ENCODE measurements around the gene STAG1. TPM values are rescaled to one million over a fixed set of nuclear protein-coding genes. Genes with fewer than 3 reads are reported as not detected.

Gene STAG1
- total RNA-seq, 1 donor from 2014 or later, result 24.1 TPM

DNA sequence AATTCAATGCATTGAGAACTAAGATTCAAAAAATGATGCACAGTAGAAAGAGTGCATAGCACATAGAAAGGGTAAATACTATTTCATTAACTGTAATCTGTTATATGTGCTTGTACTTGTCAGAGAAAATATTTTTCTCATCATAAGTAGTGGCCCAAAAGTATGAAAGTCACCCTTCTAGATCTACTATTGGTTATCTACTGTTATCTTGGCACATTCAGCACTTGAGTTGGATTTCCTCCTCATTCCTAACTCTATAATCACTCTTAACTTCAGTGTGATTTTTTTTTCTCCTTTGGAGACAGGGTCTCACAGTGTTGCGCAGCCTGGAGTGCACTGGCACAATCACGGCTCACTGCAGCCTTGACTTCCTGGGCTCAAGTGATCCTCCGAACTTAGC is 307.6 kb downstream of the STAG1 start:
- H3K27ac Mint-ChIP-seq (ENCODE audit: unreplicated experiment), result no peak overlapping the region
- H3K4me3 Mint-ChIP-seq (ENCODE audit: unreplicated experiment), result no peak overlapping the region
- no peaks in the 10 kb centered on the region for H3K27me3 Mint-ChIP-seq (ENCODE audit: low read depth, unreplicated experiment)
- Histone ChIP-seq H2AFZ (ENCODE audit: low read depth, low read length) (no peak overlapping the region), H4K20me1 (ENCODE audit: insufficient read depth, low read length) (no peaks in the 10 kb centered on the region), H3K79me2 (ENCODE audit: insufficient read depth, low read length) (no peaks in the 10 kb centered on the region), H3K4me1 (ENCODE audit: insufficient read depth, low read length) (no peaks in the 10 kb centered on the region), H3K27me3 (ENCODE audit: insufficient read depth, low read length) (no peaks in the 10 kb centered on the region), H3K4me2 (ENCODE audit: low read length) (no peak overlapping the region), H3K9ac (ENCODE audit: low read length) (no peak overlapping the region), H3K9me3 (ENCODE audit: insufficient read depth, low read depth, low read length) (no peaks in the 10 kb centered on the region), H3K4me3 (ENCODE audit: insufficient read depth, low read depth, low read length) (no peak overlapping the region), H3K27ac (ENCODE audit: low read depth, low read length) (no peak overlapping the region), H3K36me3 (ENCODE audit: insufficient read depth, low read length) (peaks cover 2% of the 10 kb centered on the region)
- FAIRE-seq (no peak), DNase-seq (ENCODE audit: low read depth) (peak; percentile 39)
- peaks cover 5% of the 10 kb centered on the region for H3K36me3 Mint-ChIP-seq (ENCODE audit: low read depth, unreplicated experiment)
- H3K4me1 Mint-ChIP-seq (ENCODE audit: low read depth, unreplicated experiment), result no peaks in the 10 kb centered on the region
- no peaks in the 10 kb centered on the region for H3K9me3 Mint-ChIP-seq (ENCODE audit: unreplicated experiment)
- TF ChIP-seq, protein P1, sequence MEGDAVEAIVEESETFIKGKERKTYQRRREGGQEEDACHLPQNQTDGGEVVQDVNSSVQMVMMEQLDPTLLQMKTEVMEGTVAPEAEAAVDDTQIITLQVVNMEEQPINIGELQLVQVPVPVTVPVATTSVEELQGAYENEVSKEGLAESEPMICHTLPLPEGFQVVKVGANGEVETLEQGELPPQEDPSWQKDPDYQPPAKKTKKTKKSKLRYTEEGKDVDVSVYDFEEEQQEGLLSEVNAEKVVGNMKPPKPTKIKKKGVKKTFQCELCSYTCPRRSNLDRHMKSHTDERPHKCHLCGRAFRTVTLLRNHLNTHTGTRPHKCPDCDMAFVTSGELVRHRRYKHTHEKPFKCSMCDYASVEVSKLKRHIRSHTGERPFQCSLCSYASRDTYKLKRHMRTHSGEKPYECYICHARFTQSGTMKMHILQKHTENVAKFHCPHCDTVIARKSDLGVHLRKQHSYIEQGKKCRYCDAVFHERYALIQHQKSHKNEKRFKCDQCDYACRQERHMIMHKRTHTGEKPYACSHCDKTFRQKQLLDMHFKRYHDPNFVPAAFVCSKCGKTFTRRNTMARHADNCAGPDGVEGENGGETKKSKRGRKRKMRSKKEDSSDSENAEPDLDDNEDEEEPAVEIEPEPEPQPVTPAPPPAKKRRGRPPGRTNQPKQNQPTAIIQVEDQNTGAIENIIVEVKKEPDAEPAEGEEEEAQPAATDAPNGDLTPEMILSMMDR (IDR thresholded peaks at IDR 0.05; ENCODE audit: insufficient read depth, low read depth, low read length), result no peak
- no peak for TF ChIP-seq EZH2 (IDR thresholded peaks at IDR 0.05; ENCODE audit: insufficient read depth, low read length)

- Histone ChIP-seq H3K4me2 (ENCODE audit: low read length) (no peak overlapping the region), H3K9ac (ENCODE audit: low read length) (no peak overlapping the region), H3K36me3 (ENCODE audit: insufficient read depth, low read length) (no peaks in the 10 kb centered on the region), H3K27ac (ENCODE audit: low read depth, low read length) (no peak overlapping the region), H4K20me1 (ENCODE audit: insufficient read depth, low read length) (no peaks in the 10 kb centered on the region), H3K79me2 (ENCODE audit: insufficient read depth, low read length) (no peaks in the 10 kb centered on the region), H3K4me3 (ENCODE audit: insufficient read depth, low read depth, low read length) (no peak overlapping the region), H3K9me3 (ENCODE audit: insufficient read depth, low read depth, low read length) (no peaks in the 10 kb centered on the region), H3K4me1 (ENCODE audit: insufficient read depth, low read length) (no peaks in the 10 kb centered on the region), H3K27me3 (ENCODE audit: insufficient read depth, low read length) (no peaks in the 10 kb centered on the region), H2AFZ (ENCODE audit: low read depth, low read length) (no peak overlapping the region)
- Mint-ChIP-seq H3K36me3 (ENCODE audit: low read depth, unreplicated experiment) (peaks cover 5% of the 10 kb centered on the region), H3K4me3 (ENCODE audit: unreplicated experiment) (no peak overlapping the region), H3K27me3 (ENCODE audit: low read depth, unreplicated experiment) (no peaks in the 10 kb centered on the region), H3K27ac (ENCODE audit: unreplicated experiment) (no peak overlapping the region), H3K9me3 (ENCODE audit: unreplicated experiment) (no peaks in the 10 kb centered on the region), H3K4me1 (ENCODE audit: low read depth, unreplicated experiment) (no peaks in the 10 kb centered on the region)
- TF ChIP-seq, protein P1 (IDR thresholded peaks at IDR 0.05; ENCODE audit: insufficient read depth, low read depth, low read length), result no peak
- no peak for TF ChIP-seq EZH2 (IDR thresholded peaks at IDR 0.05; ENCODE audit: insufficient read depth, low read length)
- DNase-seq (ENCODE audit: low read depth) (no peak), FAIRE-seq (no peak)
These were observed 315.1 kb downstream of the STAG1 start for GRCh38 chr3:136437043-136437442.

- no peak for DNase-seq (ENCODE audit: low read depth)
- H3K27ac Mint-ChIP-seq (ENCODE audit: unreplicated experiment), result no peak overlapping the region
- Histone ChIP-seq H3K4me3 (ENCODE audit: insufficient read depth, low read depth, low read length) (no peak overlapping the region), H3K4me1 (ENCODE audit: insufficient read depth, low read length) (no peaks in the 10 kb centered on the region), H3K27ac (ENCODE audit: low read depth, low read length) (no peak overlapping the region), H4K20me1 (ENCODE audit: insufficient read depth, low read length) (no peaks in the 10 kb centered on the region), H2AFZ (ENCODE audit: low read depth, low read length) (no peak overlapping the region), H3K4me2 (ENCODE audit: low read length) (no peak overlapping the region), H3K9ac (ENCODE audit: low read length) (no peak overlapping the region), H3K36me3 (ENCODE audit: insufficient read depth, low read length) (no peaks in the 10 kb centered on the region), H3K9me3 (ENCODE audit: insufficient read depth, low read depth, low read length) (no peaks in the 10 kb centered on the region), H3K27me3 (ENCODE audit: insufficient read depth, low read length) (no peaks in the 10 kb centered on the region), H3K79me2 (ENCODE audit: insufficient read depth, low read length) (no peaks in the 10 kb centered on the region)
- H3K4me3 Mint-ChIP-seq (ENCODE audit: unreplicated experiment), result no peak overlapping the region
- no peaks in the 10 kb centered on the region for H3K4me1 Mint-ChIP-seq (ENCODE audit: low read depth, unreplicated experiment)
- no peak for TF ChIP-seq EZH2 (IDR thresholded peaks at IDR 0.05; ENCODE audit: insufficient read depth, low read length)
- TF ChIP-seq, protein P1 (IDR thresholded peaks at IDR 0.05; ENCODE audit: insufficient read depth, low read depth, low read length), result no peak
- no peak for FAIRE-seq
- no peaks in the 10 kb centered on the region for H3K9me3 Mint-ChIP-seq (ENCODE audit: unreplicated experiment)
- H3K36me3 Mint-ChIP-seq (ENCODE audit: low read depth, unreplicated experiment), result peaks cover 2% of the 10 kb centered on the region
- H3K27me3 Mint-ChIP-seq (ENCODE audit: low read depth, unreplicated experiment), result no peaks in the 10 kb centered on the region
These were observed 317.7 kb downstream of the STAG1 start for GRCh38 chr3:136434429-136434828.

Measured in astrocyte (in vitro differentiated cells and primary cell).